ENCODE measurements around the gene SELENOK.

GRCh38 chr3:53919741-53920140 lies 28.1 kb upstream of the SELENOK start:
- TF ChIP-seq USF1 (IDR thresholded peaks at IDR 0.05) (no peak), EP300 (IDR thresholded peaks at IDR 0.05; ENCODE audit: borderline replicate concordance) (no peak), TCF12 (IDR thresholded peaks at IDR 0.05; ENCODE audit: low read depth) (no peak), TAF1 (IDR thresholded peaks at IDR 0.05; ENCODE audit: low read depth) (no peak), MAX (IDR thresholded peaks at IDR 0.05) (no peak), ZBTB7A (IDR thresholded peaks at IDR 0.05; ENCODE audit: low read depth) (no peak), YY1 (IDR thresholded peaks at IDR 0.05; ENCODE audit: low read depth) (no peak), FOXM1 (IDR thresholded peaks at IDR 0.05; ENCODE audit: borderline replicate concordance, low read depth) (no peak), REST (IDR thresholded peaks at IDR 0.05; ENCODE audit: low read depth) (no peak), EGR1 (IDR thresholded peaks at IDR 0.05) (no peak), RAD21 (IDR thresholded peaks at IDR 0.05; ENCODE audit: low read depth) (no peak)
